H1 (cell line): ENCODE data around the gene TSC22D3. TPM values are rescaled to one million over a fixed set of nuclear protein-coding genes. Genes with fewer than 3 reads are reported as not detected.

Source experiments
- CTCF ChIA-PET: fragments of 300-600 bp; sonication (Branson Sonifier 250); formaldehyde crosslinking; loops from one replicate; lab custom pipeline; 2021; ENCODE audit not compliant: partially characterized antibody; lab: Charles Lee
- POLR2A ChIA-PET: fragments of 300-600 bp; sonication (Branson Sonifier 250); formaldehyde crosslinking; loops from one replicate; lab custom pipeline; 2021; ENCODE audit warnings: inconsistent platforms; ENCODE audit not compliant: partially characterized antibody; lab: Charles Lee
- DNase-seq, 2 experiments: peaks; one replicate each; pipeline versions ENCODE4 v3.0.0 to v3.0.0-alpha.2; 2010 to 2022; ENCODE audit warnings: low spot score in 2 of 2, low read depth in 1 of 2, mixed read lengths in 1 of 2
- FAIRE-seq: peaks from 2 replicates; lab custom pipeline; 2011; peaks lifted over from hg19 to GRCh38; lab: Jason Lieb, UNC
- H2AFZ ChIP-seq: 2 replicates; pipeline ENCODE4 v1.8.1; 2012; ENCODE audit warnings: low read length, inconsistent platforms
- H2AK5ac ChIP-seq: 2 replicates; pipeline ENCODE4 v1.6.1; 2013; ENCODE audit warnings: low read depth, low read length
- H2BK120ac ChIP-seq: replicated peaks from 2 replicates; pipeline ENCODE3; 2013; ENCODE audit warnings: low read depth, low read length, inconsistent platforms
- H2BK12ac ChIP-seq: 2 replicates; pipeline ENCODE4 v1.6.1; 2013; ENCODE audit warnings: low read depth, low read length
- H2BK15ac ChIP-seq: 2 replicates; pipeline ENCODE4 v1.6.1; 2013; ENCODE audit warnings: low read length
- H2BK20ac ChIP-seq: 2 replicates; pipeline ENCODE4 v1.6.1; 2013; ENCODE audit warnings: low read length
- H2BK5ac ChIP-seq: 2 replicates; pipeline ENCODE4 v1.6.1; 2013; ENCODE audit warnings: low read depth, low read length
- H3K14ac ChIP-seq: 2 replicates; pipeline ENCODE4 v1.6.1; 2013; ENCODE audit warnings: inconsistent platforms; ENCODE audit not compliant: insufficient read length
- H3K18ac ChIP-seq: 2 replicates; pipeline ENCODE4 v1.6.1; 2013; ENCODE audit warnings: low read length; ENCODE audit errors: extremely low read depth
- H3K23ac ChIP-seq: 2 replicates; pipeline ENCODE4 v1.6.1; 2013; ENCODE audit warnings: inconsistent platforms; ENCODE audit not compliant: insufficient read length
- H3K23me2 ChIP-seq: 2 replicates; pipeline ENCODE4 v1.6.1; 2013; ENCODE audit warnings: low read depth, low read length
- H3K27ac ChIP-seq: 2 replicates; pipeline ENCODE4 v1.6.1; 2011; ENCODE audit warnings: low read depth, low read length, inconsistent platforms
- H3K27me3 ChIP-seq, 4 experiments: replicated peaks in 1 of 4; 1 replicate in 1 of 4; 2 replicates in 3 of 4; pipeline versions ENCODE4 v1.6.1 to v1.8.1; 2011 to 2013; ENCODE audit warnings: low read length in 3 of 4, mild to moderate bottlenecking in 3 of 4, inconsistent platforms in 2 of 4, mixed read lengths in 2 of 4, moderate library complexity in 1 of 4; ENCODE audit not compliant: control insufficient read depth in 3 of 4, insufficient read depth in 3 of 4; ENCODE audit errors: extremely low read depth in 1 of 4
- H3K36me3 ChIP-seq, 4 experiments: 2 replicates each; pipeline versions ENCODE4 v1.6.1 to v1.8.1; 2011 to 2013; ENCODE audit warnings: mild to moderate bottlenecking in 4 of 4, low read length in 3 of 4, moderate library complexity in 2 of 4, control low read depth in 1 of 4, inconsistent platforms in 1 of 4; ENCODE audit not compliant: insufficient read depth in 4 of 4, control insufficient read depth in 2 of 4
- H3K4ac ChIP-seq: replicated peaks from 2 replicates; pipeline ENCODE3; 2013; ENCODE audit warnings: low read length, low read depth, mixed read lengths, inconsistent platforms; ENCODE audit not compliant: insufficient read length
- H3K4me1 ChIP-seq, 4 experiments: replicated peaks in 1 of 4; 1 replicate in 1 of 4; 2 replicates in 3 of 4; pipeline versions ENCODE4 v1.6.1 to v1.8.1; 2011 to 2013; ENCODE audit warnings: low read length in 3 of 4, inconsistent platforms in 2 of 4, mixed read lengths in 1 of 4; ENCODE audit not compliant: insufficient read depth in 4 of 4, control insufficient read depth in 3 of 4
- H3K4me2 ChIP-seq, 2 experiments: 2 replicates each; pipeline versions ENCODE4 v1.6.1 to v1.8.1; 2011 to 2013; ENCODE audit warnings: low read depth in 2 of 2, low read length in 2 of 2, control low read depth in 1 of 2, inconsistent platforms in 1 of 2, mild to moderate bottlenecking in 1 of 2; ENCODE audit not compliant: insufficient read depth in 1 of 2
- H3K4me3 ChIP-seq, 4 experiments: fragments of 200-600, 300-600 bp in 1 of 4; sonication (generic), shearing (Covaris generic), sonication (Bioruptor Twin) in 1 of 4; 2 replicates each; pipeline versions ENCODE4 v1.5.1 to v1.8.1; 2011 to 2016; ENCODE audit warnings: low read length in 4 of 4, low read depth in 3 of 4, control low read depth in 2 of 4, inconsistent platforms in 2 of 4, mild to moderate bottlenecking in 2 of 4, mixed read lengths in 1 of 4, moderate library complexity in 1 of 4; ENCODE audit not compliant: insufficient read depth in 2 of 4; ENCODE audit errors: extremely low read depth in 1 of 4
- H3K56ac ChIP-seq: replicated peaks from 2 replicates; pipeline ENCODE3; 2013; ENCODE audit warnings: low read depth, mild to moderate bottlenecking, mixed read lengths, low read length, inconsistent platforms; ENCODE audit not compliant: insufficient read length
- H3K79me1 ChIP-seq: 2 replicates; pipeline ENCODE4 v1.6.1; 2013; ENCODE audit warnings: low read depth, low read length, control low read depth
- H3K79me2 ChIP-seq, 2 experiments: 2 replicates each; pipeline versions ENCODE4 v1.6.1 to v1.8.1; 2012 to 2013; ENCODE audit warnings: low read length in 2 of 2, mild to moderate bottlenecking in 2 of 2, inconsistent platforms in 1 of 2; ENCODE audit not compliant: insufficient read depth in 2 of 2, control insufficient read depth in 1 of 2
- H3K9ac ChIP-seq, 4 experiments: replicated peaks in 1 of 4; 1 replicate in 1 of 4; 2 replicates in 3 of 4; pipeline versions ENCODE4 v1.6.1 to v1.8.1; 2011 to 2013; ENCODE audit warnings: low read depth in 3 of 4, low read length in 3 of 4, control low read depth in 2 of 4, mild to moderate bottlenecking in 2 of 4, moderate library complexity in 2 of 4, inconsistent platforms in 1 of 4; ENCODE audit errors: extremely low read depth in 1 of 4
- H3K9me3 ChIP-seq, 2 experiments: 2 replicates each; pipeline versions ENCODE4 v1.6.1 to v1.8.1; 2012 to 2013; ENCODE audit warnings: mild to moderate bottlenecking in 2 of 2, moderate library complexity in 2 of 2, control low read depth in 1 of 2, inconsistent platforms in 1 of 2, low read depth in 1 of 2, low read length in 1 of 2, mixed read lengths in 1 of 2; ENCODE audit not compliant: insufficient read depth in 2 of 2
- H4K20me1 ChIP-seq, 2 experiments: replicated peaks in 1 of 2; 2 replicates each; pipeline versions ENCODE3 to v1.8.1; 2011 to 2013; ENCODE audit warnings: inconsistent platforms in 2 of 2, low read length in 2 of 2, mild to moderate bottlenecking in 1 of 2; ENCODE audit not compliant: insufficient read depth in 2 of 2, control insufficient read depth in 1 of 2
- H4K5ac ChIP-seq: 2 replicates; pipeline ENCODE4 v1.6.1; 2013; ENCODE audit warnings: low read length, low read depth, mixed read lengths, inconsistent platforms; ENCODE audit not compliant: insufficient read length
- H4K8ac ChIP-seq: 2 replicates; pipeline ENCODE4 v1.8.0; 2013; ENCODE audit warnings: mild to moderate bottlenecking, moderate library complexity, low read length, inconsistent platforms; ENCODE audit not compliant: insufficient read depth; ENCODE audit errors: extremely low read depth
- H4K91ac ChIP-seq: replicated peaks from 2 replicates; pipeline ENCODE3; 2013; ENCODE audit warnings: low read length, mixed read lengths, inconsistent platforms; ENCODE audit not compliant: insufficient read length
- CEBPB ChIP-seq: IDR thresholded peaks from 2 replicates; pipeline ENCODE4 v1.6.1; 2012; ENCODE audit warnings: low read depth, low read length
- FOSL1 ChIP-seq: IDR thresholded peaks from 2 replicates; pipeline ENCODE4 v1.6.1; 2011; ENCODE audit warnings: mild to moderate bottlenecking, low read depth, low read length, moderate library complexity; ENCODE audit not compliant: insufficient read depth
- PHF8 ChIP-seq: fragments of 200-600 bp; sonication (generic); conservative IDR thresholded peaks from 2 replicates; pipeline ENCODE4 v1.7.1; 2012; ENCODE audit warnings: low read depth, mild to moderate bottlenecking, inconsistent platforms, low read length, moderate library complexity
- RAD21 ChIP-seq, 2 experiments: IDR thresholded peaks in 1 of 2; conservative IDR thresholded peaks in 1 of 2; 2 replicates each; pipeline ENCODE4 v1.6.1; 2011; ENCODE audit warnings: low read depth in 2 of 2, low read length in 2 of 2, improper control_type of control experiment in 1 of 2, inconsistent platforms in 1 of 2, mild to moderate bottlenecking in 1 of 2, moderate library complexity in 1 of 2
- WGBS, 2 experiments: shearing (Covaris generic) in 1 of 2; methylation state at CpG; one replicate each; pipeline versions ENCODE4 v1.1.6 to v1.1.7; 2013 to 2015; ENCODE audit warnings: low lambda C conversion rate in 2 of 2, mixed read lengths in 2 of 2, inconsistent platforms in 1 of 2, low coverage in 1 of 2, missing lambda C conversion rate in 1 of 2; ENCODE audit not compliant: insufficient replicate concordance in 2 of 2, insufficient coverage in 1 of 2, insufficient read length in 1 of 2; ENCODE audit errors: extremely low coverage in 1 of 2, missing lambda C conversion rate in 1 of 2; 5-methylcytosine and 5-hydroxymethylcytosine counted together
- polyA plus RNA-seq, 7 experiments: library from polyadenylated mRNA; depleted of rRNA in 3 of 7; stranded (reverse) in 5 of 7; unstranded in 2 of 7; fragments of >200 nt in 5 of 7; fragments of 200-250 nt in 2 of 7; gene quantifications; 1 replicate in 5 of 7; 2 replicates in 1 of 7; 4 replicates in 1 of 7; pipeline versions ENCODE4 v1.2.1 to v1.2.3, GENCODE V29; 2011 to 2013; ENCODE audit warnings: missing spikeins in 2 of 7, mixed read lengths in 2 of 7
- total RNA-seq: library from RNA; stranded (reverse); fragmentation: NEBNext Ultra II Directional; extraction: Animal tissue kit (Norgen Biotek cat#: 25700); gene quantifications from 2 replicates; pipeline ENCODE4 v1.2.1, GENCODE V29; 2021

The TSC22D3 gene
- total and polyA plus RNA-seq, 2 of the 8 experiments (the other 6 are each of a cell fraction or from before 2014, with no cell fraction given) = 7.6 to 12.9 TPM

- Histone ChIP-seq H3K27ac (no peak overlapping the region), H3K4me3 (no peak overlapping the region), H4K5ac (no peak overlapping the region), H3K9me3 (no peaks in the 10 kb centered on the region), H3K23ac (no peak overlapping the region), H3K27me3 (no peaks in the 10 kb centered on the region), H3K4me2 (no peak overlapping the region), H2BK20ac (no peak overlapping the region), H2BK12ac (no peak overlapping the region), H4K91ac (no peak overlapping the region), H3K23me2 (no peaks in the 10 kb centered on the region), H3K18ac (no peak overlapping the region), H3K4ac (no peak overlapping the region), H2BK5ac (no peak overlapping the region), H2AFZ (no peak overlapping the region), H2BK15ac (no peak overlapping the region), H3K14ac (no peak overlapping the region), H3K79me1 (no peaks in the 10 kb centered on the region), H3K79me2 (no peaks in the 10 kb centered on the region), H3K36me3 (no peaks in the 10 kb centered on the region), H3K56ac (no peak overlapping the region), H3K9ac (no peak overlapping the region), H2BK120ac (no peak overlapping the region), H3K4me1 (no peaks in the 10 kb centered on the region), H4K8ac (no peak overlapping the region), H4K20me1 (no peaks in the 10 kb centered on the region), H2AK5ac (no peak overlapping the region)
- FAIRE-seq (no peak), DNase-seq (no peak)
- WGBS, 2 experiments = 91% methylated on average over 3 of the region's 5 CpGs; no CpG with 5 or more reads in 1 of the 2 experiments
- CTCF ChIA-PET = interaction anchor here (0.6 to 2.8 kb wide), 4 partner anchors 14 to 99 kb away, joined by 3 to 10 read pairs (median 3); partner anchors contain the start of gene TSC22D3
- TF ChIP-seq CEBPB (no peak), PHF8 (no peak), FOSL1 (no peak), RAD21 (IDR thresholded peaks at IDR 0.05 in 1 of 2, conservative IDR thresholded peaks at IDR 0.05 in 1 of 2; ENCODE audit: low read depth in 2 of 2, low read length in 2 of 2) (no peak)
- POLR2A ChIA-PET = interaction anchor here (0.6 kb wide), 1 partner anchor 608 kb away, joined by 3 read pairs; no protein-coding TSS in a partner anchor
Measured at GRCh38 chrX:107758231-107758766, 17.3 kb downstream of the TSC22D3 start.
